Esophagus muscularis mucosa (tissue), 4 donors: ENCODE measurements around the gene PGC. TPM values are rescaled to one million over a fixed set of nuclear protein-coding genes. Genes with fewer than 3 reads are reported as not detected.
A peak's percentile ranks its signal among the peaks of the same experiment; 100 is the strongest.

Experiments used
- DNase-seq: peaks from one replicate; pipeline ENCODE4 v3.0.0-alpha.2; 2017; ENCODE audit errors: extremely low spot score
- H3K27ac ChIP-seq, 4 donors: fragments of 200-600 bp; sonication (generic); replicated peaks in 1 of 4; 1 replicate in 3 of 4; 2 replicates in 1 of 4; pipeline ENCODE4 v1.5.1; 2016 to 2019; ENCODE audit warnings: mild to moderate bottlenecking in 1 of 4
- H3K27me3 ChIP-seq, 4 donors: fragments of 200-600 bp; sonication (generic); one replicate each; pipeline versions ENCODE4 v1.5.1 to v1.6.0; 2016 to 2019
- H3K36me3 ChIP-seq, 4 donors: fragments of 200-600 bp; sonication (generic); one replicate each; pipeline ENCODE4 v1.5.1; 2016 to 2019
- H3K4me1 ChIP-seq, 4 donors: fragments of 200-600 bp; sonication (generic); one replicate each; pipeline ENCODE4 v1.5.1; 2016 to 2019
- H3K4me3 ChIP-seq, 4 donors: fragments of 200-600 bp; sonication (generic); 1 replicate in 2 of 4; 2 replicates in 2 of 4; pipeline ENCODE4 v1.5.1; 2016 to 2019; ENCODE audit warnings: mild to moderate bottlenecking in 4 of 4, moderate library complexity in 1 of 4
- H3K9me3 ChIP-seq, 4 donors: fragments of 200-600 bp; sonication (generic); 1 replicate in 3 of 4; 2 replicates in 1 of 4; pipeline ENCODE4 v1.5.1; 2016 to 2019
- EP300 ChIP-seq: sonication (generic); formaldehyde crosslinking; IDR thresholded peaks from one replicate; pipeline ENCODE4 v1.6.1; 2017; ENCODE audit warnings: antibody characterized with exemption
- POLR2A ChIP-seq: fragments of 450-650 bp; IDR thresholded peaks from one replicate; pipeline ENCODE4 v1.6.1; 2017; ENCODE audit warnings: antibody characterized with exemption, moderate library complexity, mild to moderate bottlenecking, low read depth
- POLR2AphosphoS5 ChIP-seq, 2 donors: sonication (generic); formaldehyde crosslinking; IDR thresholded peaks; one replicate each; pipeline ENCODE4 v1.6.1; 2017; ENCODE audit warnings: antibody characterized with exemption in 2 of 2
- WGBS: methylation state at CpG from one replicate; pipeline ENCODE4 v1.1.5; 2018; 5-methylcytosine and 5-hydroxymethylcytosine counted together
- intact Hi-C: fragments of 100-400 bp; cut with DNase I; formaldehyde crosslinking; loops from one replicate; pipeline ENCODE4 v1.15.1; 2023
- total RNA-seq, 4 donors: library from RNA; depleted of rRNA; stranded (reverse); fragments of >200 nt; gene quantifications; one replicate each; pipeline versions ENCODE4 v1.1.0 to v1.2.1, GENCODE V29; 2016
- TF ChIP-seq, protein P1 (sequence below), 3 experiments: fragments of 200-600 bp in 2 of 3; fragments of 450-650 bp in 1 of 3; sonication (generic) in 2 of 3; IDR thresholded peaks; one replicate each; pipeline ENCODE4 v1.5.1; 2017 to 2019; ENCODE audit warnings: antibody characterized with exemption in 3 of 3, mild to moderate bottlenecking in 2 of 3, moderate library complexity in 1 of 3

Gene PGC
- total RNA-seq, 4 donors from 2014 or later = 0.83 to 1.1 (median 0.92) TPM; not detected in 1

- no peak for DNase-seq
- no peak overlapping the region for H3K4me3 ChIP-seq
- no peak overlapping the region for H3K27ac ChIP-seq
- H3K9me3 ChIP-seq = no peaks in the 10 kb centered on the region
- no peaks in the 10 kb centered on the region for H3K27me3 ChIP-seq
- WGBS = 74% methylated on average over 12 of the region's 19 CpGs
- intact Hi-C loops = no loop called here
- H3K4me1 ChIP-seq = peaks cover 87 to 96% (median 94%) of the 10 kb centered on the region in 4 donors
- TF ChIP-seq, protein P1, sequence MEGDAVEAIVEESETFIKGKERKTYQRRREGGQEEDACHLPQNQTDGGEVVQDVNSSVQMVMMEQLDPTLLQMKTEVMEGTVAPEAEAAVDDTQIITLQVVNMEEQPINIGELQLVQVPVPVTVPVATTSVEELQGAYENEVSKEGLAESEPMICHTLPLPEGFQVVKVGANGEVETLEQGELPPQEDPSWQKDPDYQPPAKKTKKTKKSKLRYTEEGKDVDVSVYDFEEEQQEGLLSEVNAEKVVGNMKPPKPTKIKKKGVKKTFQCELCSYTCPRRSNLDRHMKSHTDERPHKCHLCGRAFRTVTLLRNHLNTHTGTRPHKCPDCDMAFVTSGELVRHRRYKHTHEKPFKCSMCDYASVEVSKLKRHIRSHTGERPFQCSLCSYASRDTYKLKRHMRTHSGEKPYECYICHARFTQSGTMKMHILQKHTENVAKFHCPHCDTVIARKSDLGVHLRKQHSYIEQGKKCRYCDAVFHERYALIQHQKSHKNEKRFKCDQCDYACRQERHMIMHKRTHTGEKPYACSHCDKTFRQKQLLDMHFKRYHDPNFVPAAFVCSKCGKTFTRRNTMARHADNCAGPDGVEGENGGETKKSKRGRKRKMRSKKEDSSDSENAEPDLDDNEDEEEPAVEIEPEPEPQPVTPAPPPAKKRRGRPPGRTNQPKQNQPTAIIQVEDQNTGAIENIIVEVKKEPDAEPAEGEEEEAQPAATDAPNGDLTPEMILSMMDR (IDR thresholded peaks at IDR 0.05) = no peak
- peaks cover 0 to 8% (median 0%) of the 10 kb centered on the region in 4 donors for H3K36me3 ChIP-seq
Observed at GRCh38 chr6:41728073-41728936, 18.9 kb downstream of the PGC start.

DNA sequence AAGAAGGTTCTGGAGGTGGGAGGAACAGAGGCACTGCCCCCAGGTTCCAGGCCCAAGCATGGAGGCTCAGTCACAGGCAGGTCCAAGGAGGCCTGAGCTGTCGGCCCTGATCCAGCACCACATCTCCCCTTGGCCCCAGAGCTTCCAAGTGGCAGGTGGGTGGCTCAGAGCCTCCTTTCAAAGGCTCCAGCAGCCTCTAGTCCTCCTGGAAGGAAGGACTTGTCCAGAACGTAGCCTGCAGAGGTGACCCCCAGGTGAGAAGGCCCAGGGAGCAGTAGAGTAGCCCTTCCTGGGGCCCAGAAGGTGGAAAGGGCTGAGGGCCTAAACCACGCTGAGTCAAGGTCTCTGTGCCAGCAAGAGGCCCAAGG is 19.5 kb downstream of the PGC start:
- intact Hi-C loops = no loop called here
- H3K9me3 ChIP-seq = no peaks in the 10 kb centered on the region
- H3K27ac ChIP-seq = no peak overlapping the region
- H3K27me3 ChIP-seq = no peaks in the 10 kb centered on the region
- peaks cover 87 to 96% (median 94%) of the 10 kb centered on the region in 4 donors for H3K4me1 ChIP-seq
- H3K4me3 ChIP-seq = no peak overlapping the region
- peaks cover 0 to 8% (median 0%) of the 10 kb centered on the region in 4 donors for H3K36me3 ChIP-seq
- TF ChIP-seq, protein P1 (IDR thresholded peaks at IDR 0.05) = no peak
- TF ChIP-seq POLR2A (no peak), POLR2AphosphoS5 (IDR thresholded peaks at IDR 0.05) (no peak), EP300 (no peak)
- 86% methylated on average over 3 of the region's 3 CpGs for WGBS
- DNase-seq = no peak

GRCh38 chr6:41726876-41727275 is 20.3 kb downstream of the PGC start:
- Histone ChIP-seq H3K4me3 (no peak overlapping the region), H3K9me3 (no peaks in the 10 kb centered on the region), H3K27me3 (no peaks in the 10 kb centered on the region), H3K4me1 (peaks cover 88 to 96% (median 92%) of the 10 kb centered on the region in 4 donors), H3K36me3 (peaks cover 0 to 8% (median 0%) of the 10 kb centered on the region in 4 donors), H3K27ac (no peak overlapping the region)
- no peak for DNase-seq
- intact Hi-C loops = no loop called here
- 65% methylated on average over 7 of the region's 7 CpGs for WGBS
- TF ChIP-seq POLR2AphosphoS5 (IDR thresholded peaks at IDR 0.05) (no peak), EP300 (no peak)

DNA sequence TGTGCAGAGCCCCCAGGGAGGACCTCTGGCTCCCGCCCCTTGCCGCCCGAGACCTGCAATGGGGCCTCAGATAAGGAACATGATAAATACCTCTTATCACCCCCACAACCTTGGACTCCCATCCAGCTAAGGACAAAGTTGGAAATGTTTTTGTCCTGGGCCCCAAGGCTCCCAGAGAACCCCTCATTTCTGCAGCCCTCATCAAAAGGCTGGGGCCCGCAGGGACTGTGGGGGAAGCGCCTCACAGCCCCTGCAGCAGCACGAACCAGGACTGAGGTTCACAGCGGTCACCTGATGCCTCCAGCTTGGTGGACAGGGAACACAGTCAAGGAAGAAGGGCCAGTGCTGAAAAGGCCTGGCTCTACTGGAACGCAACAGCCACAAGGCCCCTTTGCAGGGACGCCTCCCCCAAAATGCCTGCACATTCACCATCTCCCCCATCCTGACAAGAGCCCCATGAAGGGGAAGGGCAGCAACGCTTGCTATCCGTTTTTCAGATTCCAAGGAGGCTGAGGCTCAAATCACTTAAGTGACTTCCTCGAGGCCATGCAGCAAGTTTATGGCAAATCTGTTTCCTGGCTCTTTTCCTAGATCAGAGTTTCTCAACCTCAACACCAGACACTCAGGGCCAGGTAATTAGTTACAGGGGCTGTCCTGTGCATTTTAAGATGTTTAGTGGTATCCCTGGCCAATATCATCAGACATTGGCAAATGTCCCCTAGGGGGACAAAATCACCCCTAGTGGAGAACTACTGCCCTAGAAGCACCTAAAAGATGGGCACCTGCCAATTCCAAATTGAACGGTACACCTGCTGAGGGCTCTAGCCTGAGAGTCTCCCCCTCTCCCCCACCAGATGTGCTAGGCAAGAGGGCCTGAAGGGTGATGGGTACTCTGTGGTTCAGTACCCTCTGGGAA is 22.4 kb downstream of the PGC start:
- peak overlapping the region in 1 of 4 donors; percentile 28 for H3K27ac ChIP-seq
- no peak overlapping the region for H3K4me3 ChIP-seq

More for the DNA sequence above, 22.4 kb downstream of the PGC start:
- 80% methylated on average over 13 of the region's 13 CpGs for WGBS
- no peaks in the 10 kb centered on the region for H3K27me3 ChIP-seq
- H3K9me3 ChIP-seq = no peaks in the 10 kb centered on the region
- H3K4me1 ChIP-seq = peaks cover 74 to 97% (median 89%) of the 10 kb centered on the region in 4 donors
- no peak for TF ChIP-seq POLR2AphosphoS5 (IDR thresholded peaks at IDR 0.05)
- TF ChIP-seq EP300 = no peak
- TF ChIP-seq, protein P1 (IDR thresholded peaks at IDR 0.05) = no peak
- TF ChIP-seq POLR2A = no peak
- H3K36me3 ChIP-seq = peaks cover 0 to 8% (median 0%) of the 10 kb centered on the region in 4 donors
- no peak for DNase-seq
- intact Hi-C loops = no loop called here
